H1 (cell line): ENCODE measurements around the gene GOLGA6L9. TPM values are rescaled to one million over a fixed set of nuclear protein-coding genes. Genes with fewer than 3 reads are reported as not detected.
"Not testable (repeated sequence)": the region's sequence is repeated elsewhere in the genome, so short reads cannot be mapped to it uniquely, and the experiment has no call there.

Experiments used
- CTCF ChIA-PET: fragments of 300-600 bp; sonication (Branson Sonifier 250); formaldehyde crosslinking; loops from one replicate; lab custom pipeline; 2021; ENCODE audit not compliant: partially characterized antibody; lab: Charles Lee
- POLR2A ChIA-PET: fragments of 300-600 bp; sonication (Branson Sonifier 250); formaldehyde crosslinking; loops from one replicate; lab custom pipeline; 2021; ENCODE audit warnings: inconsistent platforms; ENCODE audit not compliant: partially characterized antibody; lab: Charles Lee
- DNase-seq, 2 experiments: peaks; one replicate each; pipeline versions ENCODE4 v3.0.0 to v3.0.0-alpha.2; 2010 to 2022; ENCODE audit warnings: low spot score in 2 of 2, low read depth in 1 of 2, mixed read lengths in 1 of 2
- FAIRE-seq: peaks from 2 replicates; lab custom pipeline; 2011; peaks lifted over from hg19 to GRCh38; lab: Jason Lieb, UNC
- H2AFZ ChIP-seq: 2 replicates; pipeline ENCODE4 v1.8.1; 2012; ENCODE audit warnings: low read length, inconsistent platforms
- H2AK5ac ChIP-seq: 2 replicates; pipeline ENCODE4 v1.6.1; 2013; ENCODE audit warnings: low read depth, low read length
- H2BK120ac ChIP-seq: replicated peaks from 2 replicates; pipeline ENCODE3; 2013; ENCODE audit warnings: low read depth, low read length, inconsistent platforms
- H2BK12ac ChIP-seq: 2 replicates; pipeline ENCODE4 v1.6.1; 2013; ENCODE audit warnings: low read depth, low read length
- H2BK15ac ChIP-seq: 2 replicates; pipeline ENCODE4 v1.6.1; 2013; ENCODE audit warnings: low read length
- H2BK20ac ChIP-seq: 2 replicates; pipeline ENCODE4 v1.6.1; 2013; ENCODE audit warnings: low read length
- H2BK5ac ChIP-seq: 2 replicates; pipeline ENCODE4 v1.6.1; 2013; ENCODE audit warnings: low read depth, low read length
- H3K14ac ChIP-seq: 2 replicates; pipeline ENCODE4 v1.6.1; 2013; ENCODE audit warnings: inconsistent platforms; ENCODE audit not compliant: insufficient read length
- H3K18ac ChIP-seq: 2 replicates; pipeline ENCODE4 v1.6.1; 2013; ENCODE audit warnings: low read length; ENCODE audit errors: extremely low read depth
- H3K23ac ChIP-seq: 2 replicates; pipeline ENCODE4 v1.6.1; 2013; ENCODE audit warnings: inconsistent platforms; ENCODE audit not compliant: insufficient read length
- H3K23me2 ChIP-seq: 2 replicates; pipeline ENCODE4 v1.6.1; 2013; ENCODE audit warnings: low read depth, low read length
- H3K27ac ChIP-seq: 2 replicates; pipeline ENCODE4 v1.6.1; 2011; ENCODE audit warnings: low read depth, low read length, inconsistent platforms
- H3K27me3 ChIP-seq, 4 experiments: replicated peaks in 1 of 4; 1 replicate in 1 of 4; 2 replicates in 3 of 4; pipeline versions ENCODE4 v1.6.1 to v1.8.1; 2011 to 2013; ENCODE audit warnings: low read length in 3 of 4, mild to moderate bottlenecking in 3 of 4, inconsistent platforms in 2 of 4, mixed read lengths in 2 of 4, moderate library complexity in 1 of 4; ENCODE audit not compliant: control insufficient read depth in 3 of 4, insufficient read depth in 3 of 4; ENCODE audit errors: extremely low read depth in 1 of 4
- H3K36me3 ChIP-seq, 4 experiments: 2 replicates each; pipeline versions ENCODE4 v1.6.1 to v1.8.1; 2011 to 2013; ENCODE audit warnings: mild to moderate bottlenecking in 4 of 4, low read length in 3 of 4, moderate library complexity in 2 of 4, control low read depth in 1 of 4, inconsistent platforms in 1 of 4; ENCODE audit not compliant: insufficient read depth in 4 of 4, control insufficient read depth in 2 of 4
- H3K4ac ChIP-seq: replicated peaks from 2 replicates; pipeline ENCODE3; 2013; ENCODE audit warnings: low read length, low read depth, mixed read lengths, inconsistent platforms; ENCODE audit not compliant: insufficient read length
- H3K4me1 ChIP-seq, 4 experiments: replicated peaks in 1 of 4; 1 replicate in 1 of 4; 2 replicates in 3 of 4; pipeline versions ENCODE4 v1.6.1 to v1.8.1; 2011 to 2013; ENCODE audit warnings: low read length in 3 of 4, inconsistent platforms in 2 of 4, mixed read lengths in 1 of 4; ENCODE audit not compliant: insufficient read depth in 4 of 4, control insufficient read depth in 3 of 4
- H3K4me2 ChIP-seq, 2 experiments: 2 replicates each; pipeline versions ENCODE4 v1.6.1 to v1.8.1; 2011 to 2013; ENCODE audit warnings: low read depth in 2 of 2, low read length in 2 of 2, control low read depth in 1 of 2, inconsistent platforms in 1 of 2, mild to moderate bottlenecking in 1 of 2; ENCODE audit not compliant: insufficient read depth in 1 of 2
- H3K4me3 ChIP-seq, 4 experiments: fragments of 200-600, 300-600 bp in 1 of 4; sonication (generic), shearing (Covaris generic), sonication (Bioruptor Twin) in 1 of 4; 2 replicates each; pipeline versions ENCODE4 v1.5.1 to v1.8.1; 2011 to 2016; ENCODE audit warnings: low read length in 4 of 4, low read depth in 3 of 4, control low read depth in 2 of 4, inconsistent platforms in 2 of 4, mild to moderate bottlenecking in 2 of 4, mixed read lengths in 1 of 4, moderate library complexity in 1 of 4; ENCODE audit not compliant: insufficient read depth in 2 of 4; ENCODE audit errors: extremely low read depth in 1 of 4
- H3K56ac ChIP-seq: replicated peaks from 2 replicates; pipeline ENCODE3; 2013; ENCODE audit warnings: low read depth, mild to moderate bottlenecking, mixed read lengths, low read length, inconsistent platforms; ENCODE audit not compliant: insufficient read length
- H3K79me1 ChIP-seq: 2 replicates; pipeline ENCODE4 v1.6.1; 2013; ENCODE audit warnings: low read depth, low read length, control low read depth
- H3K79me2 ChIP-seq, 2 experiments: 2 replicates each; pipeline versions ENCODE4 v1.6.1 to v1.8.1; 2012 to 2013; ENCODE audit warnings: low read length in 2 of 2, mild to moderate bottlenecking in 2 of 2, inconsistent platforms in 1 of 2; ENCODE audit not compliant: insufficient read depth in 2 of 2, control insufficient read depth in 1 of 2
- H3K9ac ChIP-seq, 4 experiments: replicated peaks in 1 of 4; 1 replicate in 1 of 4; 2 replicates in 3 of 4; pipeline versions ENCODE4 v1.6.1 to v1.8.1; 2011 to 2013; ENCODE audit warnings: low read depth in 3 of 4, low read length in 3 of 4, control low read depth in 2 of 4, mild to moderate bottlenecking in 2 of 4, moderate library complexity in 2 of 4, inconsistent platforms in 1 of 4; ENCODE audit errors: extremely low read depth in 1 of 4
- H3K9me3 ChIP-seq, 2 experiments: 2 replicates each; pipeline versions ENCODE4 v1.6.1 to v1.8.1; 2012 to 2013; ENCODE audit warnings: mild to moderate bottlenecking in 2 of 2, moderate library complexity in 2 of 2, control low read depth in 1 of 2, inconsistent platforms in 1 of 2, low read depth in 1 of 2, low read length in 1 of 2, mixed read lengths in 1 of 2; ENCODE audit not compliant: insufficient read depth in 2 of 2
- H4K20me1 ChIP-seq, 2 experiments: replicated peaks in 1 of 2; 2 replicates each; pipeline versions ENCODE3 to v1.8.1; 2011 to 2013; ENCODE audit warnings: inconsistent platforms in 2 of 2, low read length in 2 of 2, mild to moderate bottlenecking in 1 of 2; ENCODE audit not compliant: insufficient read depth in 2 of 2, control insufficient read depth in 1 of 2
- H4K5ac ChIP-seq: 2 replicates; pipeline ENCODE4 v1.6.1; 2013; ENCODE audit warnings: low read length, low read depth, mixed read lengths, inconsistent platforms; ENCODE audit not compliant: insufficient read length
- H4K8ac ChIP-seq: 2 replicates; pipeline ENCODE4 v1.8.0; 2013; ENCODE audit warnings: mild to moderate bottlenecking, moderate library complexity, low read length, inconsistent platforms; ENCODE audit not compliant: insufficient read depth; ENCODE audit errors: extremely low read depth
- H4K91ac ChIP-seq: replicated peaks from 2 replicates; pipeline ENCODE3; 2013; ENCODE audit warnings: low read length, mixed read lengths, inconsistent platforms; ENCODE audit not compliant: insufficient read length
- WGBS, 2 experiments: shearing (Covaris generic) in 1 of 2; methylation state at CpG; one replicate each; pipeline versions ENCODE4 v1.1.6 to v1.1.7; 2013 to 2015; ENCODE audit warnings: low lambda C conversion rate in 2 of 2, mixed read lengths in 2 of 2, inconsistent platforms in 1 of 2, low coverage in 1 of 2, missing lambda C conversion rate in 1 of 2; ENCODE audit not compliant: insufficient replicate concordance in 2 of 2, insufficient coverage in 1 of 2, insufficient read length in 1 of 2; ENCODE audit errors: extremely low coverage in 1 of 2, missing lambda C conversion rate in 1 of 2; 5-methylcytosine and 5-hydroxymethylcytosine counted together
- polyA plus RNA-seq, 7 experiments: library from polyadenylated mRNA; depleted of rRNA in 3 of 7; stranded (reverse) in 5 of 7; unstranded in 2 of 7; fragments of >200 nt in 5 of 7; fragments of 200-250 nt in 2 of 7; gene quantifications; 1 replicate in 5 of 7; 2 replicates in 1 of 7; 4 replicates in 1 of 7; pipeline versions ENCODE4 v1.2.1 to v1.2.3, GENCODE V29; 2011 to 2013; ENCODE audit warnings: missing spikeins in 2 of 7, mixed read lengths in 2 of 7
- total RNA-seq: library from RNA; stranded (reverse); fragmentation: NEBNext Ultra II Directional; extraction: Animal tissue kit (Norgen Biotek cat#: 25700); gene quantifications from 2 replicates; pipeline ENCODE4 v1.2.1, GENCODE V29; 2021

The GOLGA6L9 gene
- total and polyA plus RNA-seq, 2 of the 8 experiments (the other 6 are each of a cell fraction or from before 2014, with no cell fraction given): 3.1 to 5.5 TPM

DNA sequence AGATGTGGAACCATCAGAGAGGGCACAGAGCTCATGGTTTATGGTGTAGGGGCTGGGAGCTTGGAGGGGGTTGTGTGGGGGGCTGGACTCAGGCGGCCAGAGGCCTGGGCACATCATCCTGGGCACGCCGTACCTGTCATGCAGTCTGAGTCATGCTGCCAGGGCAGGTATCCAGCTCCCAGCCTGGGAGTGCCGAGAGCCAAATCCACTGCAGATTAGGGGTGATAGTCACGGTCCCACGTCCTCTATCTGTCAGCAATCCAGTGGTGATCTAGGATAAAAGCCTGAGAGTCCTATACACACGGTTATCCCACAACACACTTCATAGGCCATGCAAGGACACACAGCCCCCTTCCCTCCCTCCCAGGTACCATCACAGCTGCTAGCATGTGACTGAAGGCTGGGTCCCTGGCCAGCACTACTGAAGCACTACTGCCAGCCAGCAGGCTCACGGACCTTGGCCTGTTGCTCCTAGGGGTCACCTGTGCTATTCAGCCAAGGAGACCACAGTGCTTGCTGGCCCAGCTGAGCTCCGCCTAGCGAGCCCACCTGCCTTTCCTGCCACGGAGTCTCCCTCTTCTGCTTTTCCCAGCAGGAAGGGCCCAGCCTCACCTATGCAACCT is 45.8 kb downstream of the GOLGA6L9 start:
- H3K18ac ChIP-seq, H3K4me1 ChIP-seq, H2BK20ac ChIP-seq, H4K8ac ChIP-seq, H3K36me3 ChIP-seq, H2BK5ac ChIP-seq, H3K79me2 ChIP-seq, DNase-seq, H3K4me2 ChIP-seq, H3K27ac ChIP-seq, H3K9me3 ChIP-seq, H3K56ac ChIP-seq, H3K4me3 ChIP-seq, H2BK120ac ChIP-seq, H3K9ac ChIP-seq, FAIRE-seq, H4K20me1 ChIP-seq, H3K4ac ChIP-seq, H2AK5ac ChIP-seq, H4K5ac ChIP-seq, H2AFZ ChIP-seq, CTCF ChIA-PET, H2BK15ac ChIP-seq, H4K91ac ChIP-seq, H3K27me3 ChIP-seq, POLR2A ChIA-PET, H3K23ac ChIP-seq, H3K23me2 ChIP-seq, H3K14ac ChIP-seq, H2BK12ac ChIP-seq, H3K79me1 ChIP-seq: not testable (repeated sequence)
- WGBS, 2 experiments: 72% methylated on average over 5 of the region's 11 CpGs; no CpG with 5 or more reads in 1 of the 2 experiments
